ENCODE data around the gene H19. TPM values are rescaled to one million over a fixed set of nuclear protein-coding genes. Genes with fewer than 3 reads are reported as not detected.

Gene H19
- total RNA-seq = 27,241 TPM

GRCh38 chr11:1997755-1998154 lies at the start of gene H19:
H19 (minus strand) TSS chr11:1997842.
- Histone ChIP-seq H3K27me3 (ENCODE audit: control insufficient read depth in 3 of 3, insufficient read depth in 3 of 3, low read length in 3 of 3) (no peaks in the 10 kb centered on the region), H3K4me3 (ENCODE audit: low read length in 3 of 3) (no peak within 1 kb of the TSS), H3K36me3 (ENCODE audit: control insufficient read depth in 3 of 3, insufficient read depth in 3 of 3, low read length in 3 of 3) (no peaks in the 10 kb centered on the region), H3K9me3 (ENCODE audit: control insufficient read depth in 3 of 3, low read length in 3 of 3) (no peaks in the 10 kb centered on the region), H3K9ac (ENCODE audit: low read depth in 1 of 3, low read length in 3 of 3) (no peak within 1 kb of the TSS), H3K27ac (ENCODE audit: low read depth, low read length) (no peak within 1 kb of the TSS), H3K4me1 (ENCODE audit: control insufficient read depth in 3 of 3, insufficient read depth in 3 of 3, low read length in 3 of 3) (no peaks in the 10 kb centered on the region)

GRCh38 chr11:2041963-2042362 lies 44.3 kb upstream of the H19 start:
- H3K9me3 ChIP-seq (ENCODE audit: control insufficient read depth in 3 of 3, low read length in 3 of 3) = no peaks in the 10 kb centered on the region
- H3K4me1 ChIP-seq (ENCODE audit: control insufficient read depth in 3 of 3, insufficient read depth in 3 of 3, low read length in 3 of 3) = no peaks in the 10 kb centered on the region
- H3K9ac ChIP-seq (ENCODE audit: low read depth in 1 of 3, low read length in 3 of 3) = no peak overlapping the region
- H3K27ac ChIP-seq (ENCODE audit: low read depth, low read length) = no peak overlapping the region
- no peaks in the 10 kb centered on the region for H3K36me3 ChIP-seq (ENCODE audit: control insufficient read depth in 3 of 3, insufficient read depth in 3 of 3, low read length in 3 of 3)
- H3K27me3 ChIP-seq (ENCODE audit: control insufficient read depth in 3 of 3, insufficient read depth in 3 of 3, low read length in 3 of 3) = no peaks in the 10 kb centered on the region
- H3K4me3 ChIP-seq (ENCODE audit: low read length in 3 of 3) = no peak overlapping the region

GRCh38 chr11:2041153-2041552 lies 43.5 kb upstream of the H19 start:
- Histone ChIP-seq H3K9me3 (ENCODE audit: control insufficient read depth in 3 of 3, low read length in 3 of 3) (no peaks in the 10 kb centered on the region), H3K4me3 (ENCODE audit: low read length in 3 of 3) (no peak overlapping the region), H3K9ac (ENCODE audit: low read depth in 1 of 3, low read length in 3 of 3) (no peak overlapping the region), H3K27me3 (ENCODE audit: control insufficient read depth in 3 of 3, insufficient read depth in 3 of 3, low read length in 3 of 3) (no peaks in the 10 kb centered on the region), H3K36me3 (ENCODE audit: control insufficient read depth in 3 of 3, insufficient read depth in 3 of 3, low read length in 3 of 3) (no peaks in the 10 kb centered on the region), H3K4me1 (ENCODE audit: control insufficient read depth in 3 of 3, insufficient read depth in 3 of 3, low read length in 3 of 3) (no peaks in the 10 kb centered on the region), H3K27ac (ENCODE audit: low read depth, low read length) (no peak overlapping the region)

GRCh38 chr11:2039198-2039759 lies 41.6 kb upstream of the H19 start:
- Histone ChIP-seq H3K27me3 (ENCODE audit: control insufficient read depth in 3 of 3, insufficient read depth in 3 of 3, low read length in 3 of 3) (no peaks in the 10 kb centered on the region), H3K27ac (ENCODE audit: low read depth, low read length) (no peak overlapping the region), H3K4me3 (ENCODE audit: low read length in 3 of 3) (no peak overlapping the region), H3K36me3 (ENCODE audit: control insufficient read depth in 3 of 3, insufficient read depth in 3 of 3, low read length in 3 of 3) (no peaks in the 10 kb centered on the region), H3K4me1 (ENCODE audit: control insufficient read depth in 3 of 3, insufficient read depth in 3 of 3, low read length in 3 of 3) (no peaks in the 10 kb centered on the region), H3K9ac (ENCODE audit: low read depth in 1 of 3, low read length in 3 of 3) (no peak overlapping the region), H3K9me3 (ENCODE audit: control insufficient read depth in 3 of 3, low read length in 3 of 3) (no peaks in the 10 kb centered on the region)

GRCh38 chr11:2036863-2037486 lies 39.3 kb upstream of the H19 start:
- Histone ChIP-seq H3K9ac (ENCODE audit: low read depth in 1 of 3, low read length in 3 of 3) (no peak overlapping the region), H3K36me3 (ENCODE audit: control insufficient read depth in 3 of 3, insufficient read depth in 3 of 3, low read length in 3 of 3) (no peaks in the 10 kb centered on the region), H3K4me3 (ENCODE audit: low read length in 3 of 3) (no peak overlapping the region), H3K9me3 (ENCODE audit: control insufficient read depth in 3 of 3, low read length in 3 of 3) (no peaks in the 10 kb centered on the region), H3K4me1 (ENCODE audit: control insufficient read depth in 3 of 3, insufficient read depth in 3 of 3, low read length in 3 of 3) (no peaks in the 10 kb centered on the region), H3K27ac (ENCODE audit: low read depth, low read length) (no peak overlapping the region), H3K27me3 (ENCODE audit: control insufficient read depth in 3 of 3, insufficient read depth in 3 of 3, low read length in 3 of 3) (no peaks in the 10 kb centered on the region)

- H3K9me3 ChIP-seq (ENCODE audit: control insufficient read depth in 3 of 3, low read length in 3 of 3) = no peaks in the 10 kb centered on the region
- H3K4me1 ChIP-seq (ENCODE audit: control insufficient read depth in 3 of 3, insufficient read depth in 3 of 3, low read length in 3 of 3) = no peaks in the 10 kb centered on the region
- no peak overlapping the region for H3K9ac ChIP-seq (ENCODE audit: low read depth in 1 of 3, low read length in 3 of 3)
- H3K27me3 ChIP-seq (ENCODE audit: control insufficient read depth in 3 of 3, insufficient read depth in 3 of 3, low read length in 3 of 3) = no peaks in the 10 kb centered on the region
- no peak overlapping the region for H3K4me3 ChIP-seq (ENCODE audit: low read length in 3 of 3)
- H3K36me3 ChIP-seq (ENCODE audit: control insufficient read depth in 3 of 3, insufficient read depth in 3 of 3, low read length in 3 of 3) = no peaks in the 10 kb centered on the region
- no peak overlapping the region for H3K27ac ChIP-seq (ENCODE audit: low read depth, low read length)
Measured at GRCh38 chr11:2035382-2035781, 37.7 kb upstream of the H19 start.

GRCh38 chr11:2031058-2031457 lies 33.4 kb upstream of the H19 start:
- H3K27ac ChIP-seq (ENCODE audit: low read depth, low read length) = no peak overlapping the region
- no peaks in the 10 kb centered on the region for H3K36me3 ChIP-seq (ENCODE audit: control insufficient read depth in 3 of 3, insufficient read depth in 3 of 3, low read length in 3 of 3)
- H3K9ac ChIP-seq (ENCODE audit: low read depth in 1 of 3, low read length in 3 of 3) = no peak overlapping the region
- H3K27me3 ChIP-seq (ENCODE audit: control insufficient read depth in 3 of 3, insufficient read depth in 3 of 3, low read length in 3 of 3) = no peaks in the 10 kb centered on the region
- H3K4me3 ChIP-seq (ENCODE audit: low read length in 3 of 3) = no peak overlapping the region
- H3K9me3 ChIP-seq (ENCODE audit: control insufficient read depth in 3 of 3, low read length in 3 of 3) = no peaks in the 10 kb centered on the region
- H3K4me1 ChIP-seq (ENCODE audit: control insufficient read depth in 3 of 3, insufficient read depth in 3 of 3, low read length in 3 of 3) = no peaks in the 10 kb centered on the region

GRCh38 chr11:2027708-2028107 lies 30.1 kb upstream of the H19 start:
- no peaks in the 10 kb centered on the region for H3K9me3 ChIP-seq (ENCODE audit: control insufficient read depth in 3 of 3, low read length in 3 of 3)
- no peak overlapping the region for H3K9ac ChIP-seq (ENCODE audit: low read depth in 1 of 3, low read length in 3 of 3)
- no peak overlapping the region for H3K4me3 ChIP-seq (ENCODE audit: low read length in 3 of 3)
- no peak overlapping the region for H3K27ac ChIP-seq (ENCODE audit: low read depth, low read length)
- no peaks in the 10 kb centered on the region for H3K36me3 ChIP-seq (ENCODE audit: control insufficient read depth in 3 of 3, insufficient read depth in 3 of 3, low read length in 3 of 3)
- no peaks in the 10 kb centered on the region for H3K27me3 ChIP-seq (ENCODE audit: control insufficient read depth in 3 of 3, insufficient read depth in 3 of 3, low read length in 3 of 3)
- no peaks in the 10 kb centered on the region for H3K4me1 ChIP-seq (ENCODE audit: control insufficient read depth in 3 of 3, insufficient read depth in 3 of 3, low read length in 3 of 3)

- H3K4me3 ChIP-seq (ENCODE audit: low read length in 3 of 3) = no peak overlapping the region
- H3K4me1 ChIP-seq (ENCODE audit: control insufficient read depth in 3 of 3, insufficient read depth in 3 of 3, low read length in 3 of 3) = no peaks in the 10 kb centered on the region
- no peak overlapping the region for H3K9ac ChIP-seq (ENCODE audit: low read depth in 1 of 3, low read length in 3 of 3)
- no peaks in the 10 kb centered on the region for H3K36me3 ChIP-seq (ENCODE audit: control insufficient read depth in 3 of 3, insufficient read depth in 3 of 3, low read length in 3 of 3)
- no peaks in the 10 kb centered on the region for H3K27me3 ChIP-seq (ENCODE audit: control insufficient read depth in 3 of 3, insufficient read depth in 3 of 3, low read length in 3 of 3)
- H3K9me3 ChIP-seq (ENCODE audit: control insufficient read depth in 3 of 3, low read length in 3 of 3) = no peaks in the 10 kb centered on the region
- H3K27ac ChIP-seq (ENCODE audit: low read depth, low read length) = no peak overlapping the region
Measured at GRCh38 chr11:2015025-2015424, 17.4 kb upstream of the H19 start.

GRCh38 chr11:2012440-2012839 lies 14.8 kb upstream of the H19 start:
- no peak overlapping the region for H3K9ac ChIP-seq (ENCODE audit: low read depth in 1 of 3, low read length in 3 of 3)
- H3K4me1 ChIP-seq (ENCODE audit: control insufficient read depth in 3 of 3, insufficient read depth in 3 of 3, low read length in 3 of 3) = no peaks in the 10 kb centered on the region
- no peak overlapping the region for H3K4me3 ChIP-seq (ENCODE audit: low read length in 3 of 3)
- H3K27ac ChIP-seq (ENCODE audit: low read depth, low read length) = no peak overlapping the region
- H3K9me3 ChIP-seq (ENCODE audit: control insufficient read depth in 3 of 3, low read length in 3 of 3) = no peaks in the 10 kb centered on the region
- no peaks in the 10 kb centered on the region for H3K27me3 ChIP-seq (ENCODE audit: control insufficient read depth in 3 of 3, insufficient read depth in 3 of 3, low read length in 3 of 3)
- H3K36me3 ChIP-seq (ENCODE audit: control insufficient read depth in 3 of 3, insufficient read depth in 3 of 3, low read length in 3 of 3) = no peaks in the 10 kb centered on the region

All from skeletal muscle tissue (tissue), 4 donors.